Measurements from ENCODE around the gene GPX3.

GRCh38 chr5:151002250-151002649 is 18.1 kb upstream of the GPX3 start:
- TF ChIP-seq POLR2A (IDR thresholded peaks at IDR 0.05) (no peak), CTCF (IDR thresholded peaks at IDR 0.05) (peak; percentile 36 to 60 (median 48))

Measured in transverse colon (tissue), 3 donors.